ENCODE measurements around the gene CASP5.

DNA sequence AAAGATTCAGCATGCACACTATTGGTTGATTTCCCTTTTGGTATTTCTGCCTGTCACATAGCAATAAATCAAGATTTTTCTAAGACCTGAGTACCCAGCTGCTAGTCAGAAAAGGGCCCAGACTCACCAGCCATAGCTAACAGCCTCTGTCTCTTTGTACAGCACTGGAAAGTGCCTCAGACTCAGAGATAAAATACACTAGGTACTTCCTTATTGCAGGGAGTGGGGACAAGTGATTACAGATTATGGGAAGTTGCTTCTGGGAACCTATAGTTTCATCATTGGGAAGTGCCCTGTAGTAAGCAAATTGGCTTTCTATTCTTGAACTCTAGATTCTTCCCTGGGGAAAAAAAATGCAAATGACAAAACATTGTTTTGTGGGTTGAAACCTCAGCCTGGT, at the start of gene CASP5:
- TF ChIP-seq, protein P1, sequence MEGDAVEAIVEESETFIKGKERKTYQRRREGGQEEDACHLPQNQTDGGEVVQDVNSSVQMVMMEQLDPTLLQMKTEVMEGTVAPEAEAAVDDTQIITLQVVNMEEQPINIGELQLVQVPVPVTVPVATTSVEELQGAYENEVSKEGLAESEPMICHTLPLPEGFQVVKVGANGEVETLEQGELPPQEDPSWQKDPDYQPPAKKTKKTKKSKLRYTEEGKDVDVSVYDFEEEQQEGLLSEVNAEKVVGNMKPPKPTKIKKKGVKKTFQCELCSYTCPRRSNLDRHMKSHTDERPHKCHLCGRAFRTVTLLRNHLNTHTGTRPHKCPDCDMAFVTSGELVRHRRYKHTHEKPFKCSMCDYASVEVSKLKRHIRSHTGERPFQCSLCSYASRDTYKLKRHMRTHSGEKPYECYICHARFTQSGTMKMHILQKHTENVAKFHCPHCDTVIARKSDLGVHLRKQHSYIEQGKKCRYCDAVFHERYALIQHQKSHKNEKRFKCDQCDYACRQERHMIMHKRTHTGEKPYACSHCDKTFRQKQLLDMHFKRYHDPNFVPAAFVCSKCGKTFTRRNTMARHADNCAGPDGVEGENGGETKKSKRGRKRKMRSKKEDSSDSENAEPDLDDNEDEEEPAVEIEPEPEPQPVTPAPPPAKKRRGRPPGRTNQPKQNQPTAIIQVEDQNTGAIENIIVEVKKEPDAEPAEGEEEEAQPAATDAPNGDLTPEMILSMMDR (IDR thresholded peaks at IDR 0.05): no peak
- no peak for TF ChIP-seq POLR2AphosphoS5 (IDR thresholded peaks at IDR 0.05)
- no peak for TF ChIP-seq POLR2A (IDR thresholded peaks at IDR 0.05; ENCODE audit: low read depth)

Data from esophagus muscularis mucosa (tissue), 3 donors.